HCT116 (cell line): ENCODE results near the gene PAMR1. TPM values are rescaled to one million over a fixed set of nuclear protein-coding genes. Genes with fewer than 3 reads are reported as not detected.

Experiments
- ATAC-seq: fragments of 200-7000 bp; cut with Tn5 transposase; 2 replicates; pipeline ENCODE4 v1.9.1; 2020; ENCODE audit warnings: mild to moderate bottlenecking, moderate library complexity
- BruUV-seq: library from RNA; stranded (reverse); fragments of 400-500 nt; replicated peaks from 2 replicates; lab custom pipeline; 2021; lab: Mats Ljungman, UMichigan
- CTCF ChIA-PET: fragments of 300-600 bp; sonication (Branson Sonifier 250); formaldehyde crosslinking; loops from one replicate; lab custom pipeline; 2021; ENCODE audit warnings: antibody characterized with exemption; lab: Charles Lee
- POLR2A ChIA-PET: fragments of 300-600, 350-600 bp; sonication (Branson Sonifier 250); formaldehyde crosslinking; loops from one replicate; lab custom pipeline; 2021; ENCODE audit warnings: antibody characterized with exemption; lab: Charles Lee
- RAD21 ChIA-PET, 2 experiments: fragments of 300-600 bp; sonication (Branson Sonifier 250); formaldehyde crosslinking; loops; one replicate each; lab custom pipeline; 2023; ENCODE audit warnings: low total read pairs in 2 of 2; ENCODE audit not compliant: uncharacterized antibody in 2 of 2, unreplicated experiment in 2 of 2, low non-redundant PET in 1 of 2; lab: Charles Lee
- DNase-seq: peaks from one replicate; pipeline ENCODE4 v3.0.0-alpha.2; 2010; ENCODE audit warnings: low read depth, low spot score
- H2AFZ ChIP-seq: fragments of 200-600 bp; shearing (Covaris generic), sonication (generic); 2 replicates; pipeline ENCODE4 v1.6.1; 2017; ENCODE audit warnings: low read depth, mixed run types, mixed read lengths, antibody characterized with exemption, low read length; ENCODE audit not compliant: poor library complexity, severe bottlenecking
- H3K27ac ChIP-seq: 2 replicates; pipeline ENCODE4 v1.5.1; 2012; ENCODE audit warnings: low read depth, low read length
- H3K27me3 ChIP-seq: fragments of 200-600 bp; sonication (generic); 2 replicates; pipeline ENCODE4 v1.6.1; 2016; ENCODE audit warnings: mixed run types, low read length, mixed read lengths; ENCODE audit not compliant: insufficient read depth
- H3K36me3 ChIP-seq, 2 experiments: fragments of 200-500 bp in 1 of 2; fragments of 200-600 bp in 1 of 2; sonication (Bioruptor generic) in 1 of 2; sonication (generic) in 1 of 2; 2 replicates each; pipeline versions ENCODE4 v1.5.1 to v1.6.1; 2014 to 2016; ENCODE audit warnings: low read length in 2 of 2, inconsistent platforms in 1 of 2, mixed read lengths in 1 of 2, mixed run types in 1 of 2; ENCODE audit not compliant: insufficient read depth in 2 of 2, control insufficient read depth in 1 of 2
- H3K4me1 ChIP-seq, 2 experiments: fragments of 200-600 bp in 1 of 2; sonication (generic) in 1 of 2; 2 replicates each; pipeline versions ENCODE4 v1.5.1 to v1.6.1; 2012 to 2017; ENCODE audit warnings: low read length in 2 of 2, inconsistent platforms in 1 of 2, mild to moderate bottlenecking in 1 of 2, mixed read lengths in 1 of 2, mixed run types in 1 of 2, moderate library complexity in 1 of 2; ENCODE audit not compliant: insufficient read depth in 2 of 2, control insufficient read depth in 1 of 2
- H3K4me2 ChIP-seq: fragments of 200-600 bp; sonication (generic); 2 replicates; pipeline ENCODE4 v1.6.1; 2017; ENCODE audit warnings: mixed run types, low read length, mixed read lengths
- H3K4me3 ChIP-seq, 2 experiments: fragments of 200-600 bp in 1 of 2; sonication (generic) in 1 of 2; replicated peaks in 1 of 2; 2 replicates each; pipeline ENCODE4 v1.5.1; 2011 to 2016; ENCODE audit warnings: low read length in 2 of 2, control low read depth in 1 of 2, low read depth in 1 of 2, mild to moderate bottlenecking in 1 of 2, mixed read lengths in 1 of 2, mixed run types in 1 of 2
- H3K79me2 ChIP-seq: fragments of 200-600 bp; sonication (generic); 2 replicates; pipeline ENCODE4 v1.6.1; 2017; ENCODE audit warnings: mild to moderate bottlenecking, mixed run types, low read length, moderate library complexity, mixed read lengths; ENCODE audit not compliant: insufficient read depth
- H3K9ac ChIP-seq: fragments of 200-600 bp; sonication (generic); 2 replicates; pipeline ENCODE4 v1.6.1; 2016; ENCODE audit warnings: low read length, mixed read lengths
- H3K9me2 ChIP-seq: fragments of 200-600 bp; sonication (generic), shearing (Covaris generic); 2 replicates; pipeline ENCODE4 v1.6.1; 2017; ENCODE audit warnings: mixed run types, mild to moderate bottlenecking, moderate library complexity; ENCODE audit not compliant: insufficient read depth
- H3K9me3 ChIP-seq, 2 experiments: fragments of 200-500 bp in 1 of 2; fragments of 200-600 bp in 1 of 2; sonication (Bioruptor generic) in 1 of 2; sonication (generic) in 1 of 2; 2 replicates each; pipeline ENCODE4 v1.6.1; 2014 to 2017; ENCODE audit warnings: low read length in 2 of 2, mixed read lengths in 2 of 2, inconsistent platforms in 1 of 2, low read depth in 1 of 2, mild to moderate bottlenecking in 1 of 2, mixed run types in 1 of 2, moderate library complexity in 1 of 2; ENCODE audit not compliant: control insufficient read depth in 1 of 2, insufficient read depth in 1 of 2
- H4K20me1 ChIP-seq: fragments of 200-600 bp; sonication (generic), shearing (Covaris generic); 2 replicates; pipeline ENCODE4 v1.6.1; 2017; ENCODE audit warnings: mixed run types, mild to moderate bottlenecking, moderate library complexity; ENCODE audit not compliant: insufficient read depth
- EGR1 ChIP-seq: IDR thresholded peaks from 2 replicates; pipeline ENCODE4 v1.6.1; 2012; ENCODE audit warnings: low read depth
- ELF1 ChIP-seq: IDR thresholded peaks from 2 replicates; pipeline ENCODE4 v1.6.1; 2012; ENCODE audit warnings: low read depth, borderline replicate concordance
- MAX ChIP-seq: IDR thresholded peaks from 2 replicates; pipeline ENCODE4 v1.6.1; 2012
- TCF7L2 ChIP-seq: IDR thresholded peaks from 2 replicates; pipeline ENCODE4 v1.7.0; 2011; ENCODE audit warnings: borderline replicate concordance, inconsistent platforms; ENCODE audit not compliant: insufficient read depth, insufficient read length; ENCODE audit errors: extremely low read depth
- intact Hi-C: fragments of 100-400 bp; cut with micrococcal nuclease; formaldehyde crosslinking; loops from 2 replicates; pipeline ENCODE4 v1.10.0; 2022
- total RNA-seq: library from RNA; stranded (reverse); gene quantifications from one replicate; pipeline ENCODE4 v1.2.1, GENCODE V29; 2021; ENCODE audit not compliant: unreplicated experiment

Gene PAMR1
- total RNA-seq, 1 experiment from 2014 or later = not detected

- intact Hi-C loops = no loop called here
- ChIA-PET POLR2A (no interaction called here), CTCF (no interaction called here), RAD21 (no interaction called here)
- no TSS peak for BruUV-seq
- DNase-seq (no peak), ATAC-seq (no peak)
- Histone ChIP-seq H3K27me3 (no peaks in the 10 kb centered on the region), H3K9me2 (no peaks in the 10 kb centered on the region), H3K79me2 (no peaks in the 10 kb centered on the region), H4K20me1 (no peaks in the 10 kb centered on the region), H3K4me2 (no peak overlapping the region), H2AFZ (no peak overlapping the region), H3K36me3 (no peaks in the 10 kb centered on the region), H3K9me3 (no peaks in the 10 kb centered on the region), H3K27ac (no peak overlapping the region), H3K9ac (no peak overlapping the region), H3K4me3 (no peak overlapping the region), H3K4me1 (peaks cover 9 to 11% of the 10 kb centered on the region in 2 experiments; a peak in 3 of 4 replicates)
- no peak for TF ChIP-seq TCF7L2
Observed at GRCh38 chr11:35553831-35554230, 28.4 kb upstream of the PAMR1 start.

GRCh38 chr11:35553021-35553420 is 27.6 kb upstream of the PAMR1 start:
- CTCF ChIA-PET = no interaction called here

More at GRCh38 chr11:35553021-35553420, 27.6 kb upstream of the PAMR1 start:
- H3K4me2 ChIP-seq = no peak overlapping the region
- no peak overlapping the region for H3K4me3 ChIP-seq
- RAD21 ChIA-PET = no interaction called here
- no peak overlapping the region for H3K27ac ChIP-seq
- H4K20me1 ChIP-seq = no peaks in the 10 kb centered on the region
- BruUV-seq = no TSS peak
- no peak for TF ChIP-seq ELF1
- TF ChIP-seq EGR1 = no peak
- no peak for TF ChIP-seq MAX
- TF ChIP-seq, all 23 proteins: peak for 0
- Histone ChIP-seq H3K9me2 (no peaks in the 10 kb centered on the region), H3K36me3 (no peaks in the 10 kb centered on the region), H2AFZ (no peak overlapping the region), H3K9ac (no peak overlapping the region), H3K27me3 (no peaks in the 10 kb centered on the region), H3K4me1 (peaks cover 9 to 11% of the 10 kb centered on the region in 2 experiments; a peak in 3 of 4 replicates), H3K9me3 (no peaks in the 10 kb centered on the region), H3K79me2 (no peaks in the 10 kb centered on the region)
- intact Hi-C loops = no loop called here
- DNase-seq = no peak
- no peak for ATAC-seq
- POLR2A ChIA-PET = no interaction called here
